ELF-1 (cell line): ENCODE results near the gene TAX1BP3.

Experiments
- DNase-seq: peaks from one replicate; pipeline ENCODE4 v3.0.0-alpha.2; 2016; ENCODE audit warnings: low read depth, low spot score

The TAX1BP3 gene

GRCh38 chr17:3688852-3689261 lies 20.5 kb upstream of the TAX1BP3 start:
- DNase-seq, result no peak

- DNase-seq, result no peak
Observed at GRCh38 chr17:3688027-3688553, 19.7 kb upstream of the TAX1BP3 start.

GRCh38 chr17:3685174-3685573 lies 16.8 kb upstream of the TAX1BP3 start:
- no peak for DNase-seq

GRCh38 chr17:3683054-3683511 lies 14.7 kb upstream of the TAX1BP3 start:
- peak; percentile 80 for DNase-seq

GRCh38 chr17:3682033-3682432 lies 13.7 kb upstream of the TAX1BP3 start:
- DNase-seq, result no peak

GRCh38 chr17:3681565-3681964 lies 13.2 kb upstream of the TAX1BP3 start:
- DNase-seq, result no peak

- no peak for DNase-seq
Observed at GRCh38 chr17:3681057-3681456, 12.7 kb upstream of the TAX1BP3 start.

- no peak for DNase-seq
Observed at GRCh38 chr17:3679531-3680126, 11.3 kb upstream of the TAX1BP3 start.

- DNase-seq, result no peak
Observed at GRCh38 chr17:3678821-3679530, 10.6 kb upstream of the TAX1BP3 start.

- DNase-seq, result peak; percentile 66
Observed at GRCh38 chr17:3678095-3678820, 9.9 kb upstream of the TAX1BP3 start.

GRCh38 chr17:3675886-3676285 lies 7.5 kb upstream of the TAX1BP3 start:
- DNase-seq, result no peak

- DNase-seq, result no peak
Observed at GRCh38 chr17:3672571-3672970, 4.2 kb upstream of the TAX1BP3 start.

GRCh38 chr17:3669548-3669947 lies 1.2 kb upstream of the TAX1BP3 start:
- DNase-seq, result no peak

- no peak for DNase-seq
Observed at GRCh38 chr17:3669085-3669347, 638 bp upstream of the TAX1BP3 start.

GRCh38 chr17:3667366-3668278 lies 756 bp downstream of the TAX1BP3 start:
- DNase-seq, result peak; percentile 91

GRCh38 chr17:3666516-3666915 lies 1.9 kb downstream of the TAX1BP3 start:
- DNase-seq, result no peak

GRCh38 chr17:3665834-3666233 lies 2.5 kb downstream of the TAX1BP3 start:
- no peak for DNase-seq

- no peak for DNase-seq
Observed at GRCh38 chr17:3663102-3664011, 5.0 kb downstream of the TAX1BP3 start.

GRCh38 chr17:3660311-3660891 lies 8.0 kb downstream of the TAX1BP3 start:
- DNase-seq, result no peak

GRCh38 chr17:3659541-3660111 lies 8.8 kb downstream of the TAX1BP3 start:
- no peak for DNase-seq
